ENCODE data around the gene WNT3. TPM values are rescaled to one million over a fixed set of nuclear protein-coding genes. Genes with fewer than 3 reads are reported as not detected.

WNT3 gene
- total RNA-seq, 1 donor from 2014 or later: 1.5 TPM

DNA sequence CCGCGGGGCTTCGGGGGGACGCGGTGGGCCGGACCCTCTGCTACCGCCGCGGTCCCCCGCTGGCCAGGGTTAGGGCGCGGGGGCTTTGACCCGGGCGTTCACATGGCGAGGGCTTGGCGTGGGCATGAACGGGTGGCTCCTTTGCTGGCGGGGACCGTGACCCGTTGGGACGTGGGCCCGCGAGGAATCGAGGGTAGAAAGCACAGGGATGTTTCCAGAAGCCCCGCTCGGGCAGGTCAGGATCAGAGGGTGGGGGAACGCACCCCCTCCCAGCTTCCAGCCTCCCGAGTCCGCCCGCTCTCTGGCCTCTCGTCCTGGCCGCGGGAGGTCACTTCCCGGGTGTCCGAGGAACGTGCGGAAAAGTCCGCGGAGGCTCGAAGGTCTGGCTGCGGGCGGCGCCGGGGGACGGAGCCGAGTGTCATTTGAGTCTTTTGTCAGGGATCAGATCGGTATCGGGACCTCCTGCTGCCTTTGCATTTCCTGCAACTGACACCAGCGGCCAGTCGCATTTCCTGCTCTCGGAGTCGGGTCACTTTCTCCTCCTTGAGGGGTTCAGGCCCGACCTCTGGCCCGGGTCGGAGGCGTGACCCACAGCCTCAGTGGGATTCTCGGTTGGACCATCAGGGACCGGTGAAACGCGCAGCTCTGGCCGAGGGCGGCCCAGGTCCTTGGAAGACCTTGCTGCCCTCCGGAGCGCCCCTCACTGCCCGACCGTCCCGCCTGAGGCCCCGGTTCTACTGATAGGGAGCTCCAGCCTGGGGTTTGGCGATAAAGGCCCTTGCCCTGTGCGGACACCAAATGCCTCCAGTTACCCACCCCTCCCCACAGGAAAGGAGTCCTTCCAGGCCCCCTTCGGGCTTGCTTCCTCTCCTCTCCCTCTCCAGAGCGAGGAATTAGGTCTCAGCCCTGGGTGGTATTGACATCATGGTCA, 702 bp upstream of the WNT3 start:
- H3K27ac ChIP-seq: no peak overlapping the region
- peaks cover 21% of the 10 kb centered on the region for H3K4me1 ChIP-seq
- peaks cover 14% of the 10 kb centered on the region for H3K27me3 ChIP-seq
- no peak for DNase-seq (ENCODE audit: extremely low spot score in 2 of 2)
- intact Hi-C loops (cut with DNase I): no loop called here
- TF ChIP-seq POLR2A (IDR thresholded peaks at IDR 0.05): no peak
- no peak for TF ChIP-seq POLR2AphosphoS5 (IDR thresholded peaks at IDR 0.05; ENCODE audit: insufficient read depth in 1 of 2, low read depth in 1 of 2)
- TF ChIP-seq, protein P1, sequence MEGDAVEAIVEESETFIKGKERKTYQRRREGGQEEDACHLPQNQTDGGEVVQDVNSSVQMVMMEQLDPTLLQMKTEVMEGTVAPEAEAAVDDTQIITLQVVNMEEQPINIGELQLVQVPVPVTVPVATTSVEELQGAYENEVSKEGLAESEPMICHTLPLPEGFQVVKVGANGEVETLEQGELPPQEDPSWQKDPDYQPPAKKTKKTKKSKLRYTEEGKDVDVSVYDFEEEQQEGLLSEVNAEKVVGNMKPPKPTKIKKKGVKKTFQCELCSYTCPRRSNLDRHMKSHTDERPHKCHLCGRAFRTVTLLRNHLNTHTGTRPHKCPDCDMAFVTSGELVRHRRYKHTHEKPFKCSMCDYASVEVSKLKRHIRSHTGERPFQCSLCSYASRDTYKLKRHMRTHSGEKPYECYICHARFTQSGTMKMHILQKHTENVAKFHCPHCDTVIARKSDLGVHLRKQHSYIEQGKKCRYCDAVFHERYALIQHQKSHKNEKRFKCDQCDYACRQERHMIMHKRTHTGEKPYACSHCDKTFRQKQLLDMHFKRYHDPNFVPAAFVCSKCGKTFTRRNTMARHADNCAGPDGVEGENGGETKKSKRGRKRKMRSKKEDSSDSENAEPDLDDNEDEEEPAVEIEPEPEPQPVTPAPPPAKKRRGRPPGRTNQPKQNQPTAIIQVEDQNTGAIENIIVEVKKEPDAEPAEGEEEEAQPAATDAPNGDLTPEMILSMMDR (IDR thresholded peaks at IDR 0.05): no peak
- H3K36me3 ChIP-seq: no peaks in the 10 kb centered on the region
- no peaks in the 10 kb centered on the region for H3K9me3 ChIP-seq
- H3K4me3 ChIP-seq: peak overlapping the region; percentile 26 to 35

DNA sequence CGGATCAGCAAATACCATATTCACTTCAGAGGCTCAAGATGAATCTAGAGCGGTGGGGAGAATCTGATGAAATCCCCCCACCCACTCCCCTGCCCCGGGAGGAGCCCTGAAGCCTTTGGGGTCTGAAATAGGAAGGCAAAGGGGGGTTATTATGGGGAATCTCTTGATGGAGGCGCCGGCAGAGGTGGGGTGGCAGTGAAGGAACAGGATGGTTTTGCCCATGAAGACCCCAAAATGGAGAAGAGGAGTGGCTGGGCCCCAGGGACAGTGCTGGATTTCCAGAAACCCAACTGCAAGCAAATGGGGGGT, 637 bp downstream of the WNT3 start:
- H3K4me3 ChIP-seq: no peak overlapping the region
- no peaks in the 10 kb centered on the region for H3K9me3 ChIP-seq
- intact Hi-C loops (cut with DNase I): no loop called here
- TF ChIP-seq POLR2AphosphoS5 (IDR thresholded peaks at IDR 0.05; ENCODE audit: insufficient read depth in 1 of 2, low read depth in 1 of 2) (no peak), POLR2A (IDR thresholded peaks at IDR 0.05) (no peak)
- TF ChIP-seq, protein P1 (IDR thresholded peaks at IDR 0.05): no peak
- H3K36me3 ChIP-seq: no peaks in the 10 kb centered on the region
- H3K27ac ChIP-seq: no peak overlapping the region
- H3K27me3 ChIP-seq: peaks cover 14% of the 10 kb centered on the region
- peaks cover 21% of the 10 kb centered on the region for H3K4me1 ChIP-seq
- no peak for DNase-seq (ENCODE audit: extremely low spot score in 2 of 2)

DNA sequence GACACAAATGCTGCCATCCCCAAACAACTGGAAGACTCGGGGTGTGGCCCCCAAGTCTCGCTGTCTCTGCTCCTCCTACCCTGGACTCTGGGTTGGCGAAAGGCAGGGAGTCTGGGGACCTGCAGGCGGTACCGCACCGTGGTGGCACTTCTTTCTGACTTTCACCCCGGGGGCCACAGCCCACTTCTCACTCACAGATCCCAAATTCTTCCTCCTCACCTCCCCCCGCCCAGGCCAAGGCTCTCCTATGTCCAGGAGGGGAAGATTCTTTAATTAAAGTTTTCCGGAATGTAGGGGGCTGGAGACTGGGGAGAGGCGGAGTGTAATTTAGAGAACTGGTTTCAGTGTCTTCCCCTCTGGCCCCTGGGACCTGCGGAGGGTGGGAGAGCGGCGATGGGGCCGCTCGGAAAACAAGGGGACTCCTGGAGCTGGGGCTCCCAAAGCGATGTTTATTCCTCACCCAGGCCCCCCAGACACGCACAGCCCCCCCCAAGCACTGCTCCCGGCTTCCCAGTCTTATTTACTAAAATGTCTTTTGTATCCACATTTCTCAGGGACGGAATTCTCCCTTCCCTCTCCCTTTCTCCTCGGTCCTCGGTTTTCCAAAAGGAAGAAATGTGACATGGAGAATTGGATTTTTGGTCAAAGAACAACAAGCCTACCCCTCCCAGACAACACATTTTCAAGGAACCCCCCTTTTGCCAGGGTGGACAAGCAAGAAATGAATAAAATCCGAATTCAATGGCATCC, 1.2 kb downstream of the WNT3 start:
- TF ChIP-seq POLR2A (IDR thresholded peaks at IDR 0.05): no peak
- TF ChIP-seq POLR2AphosphoS5 (IDR thresholded peaks at IDR 0.05; ENCODE audit: insufficient read depth in 1 of 2, low read depth in 1 of 2): no peak
- TF ChIP-seq, protein P1 (IDR thresholded peaks at IDR 0.05): no peak
- Histone ChIP-seq H3K9me3 (no peaks in the 10 kb centered on the region), H3K4me3 (no peak overlapping the region), H3K27me3 (peaks cover 14% of the 10 kb centered on the region), H3K27ac (no peak overlapping the region), H3K36me3 (no peaks in the 10 kb centered on the region), H3K4me1 (peaks cover 26% of the 10 kb centered on the region)
- intact Hi-C loops (cut with DNase I): no loop called here
- no peak for DNase-seq (ENCODE audit: extremely low spot score in 2 of 2)

DNA sequence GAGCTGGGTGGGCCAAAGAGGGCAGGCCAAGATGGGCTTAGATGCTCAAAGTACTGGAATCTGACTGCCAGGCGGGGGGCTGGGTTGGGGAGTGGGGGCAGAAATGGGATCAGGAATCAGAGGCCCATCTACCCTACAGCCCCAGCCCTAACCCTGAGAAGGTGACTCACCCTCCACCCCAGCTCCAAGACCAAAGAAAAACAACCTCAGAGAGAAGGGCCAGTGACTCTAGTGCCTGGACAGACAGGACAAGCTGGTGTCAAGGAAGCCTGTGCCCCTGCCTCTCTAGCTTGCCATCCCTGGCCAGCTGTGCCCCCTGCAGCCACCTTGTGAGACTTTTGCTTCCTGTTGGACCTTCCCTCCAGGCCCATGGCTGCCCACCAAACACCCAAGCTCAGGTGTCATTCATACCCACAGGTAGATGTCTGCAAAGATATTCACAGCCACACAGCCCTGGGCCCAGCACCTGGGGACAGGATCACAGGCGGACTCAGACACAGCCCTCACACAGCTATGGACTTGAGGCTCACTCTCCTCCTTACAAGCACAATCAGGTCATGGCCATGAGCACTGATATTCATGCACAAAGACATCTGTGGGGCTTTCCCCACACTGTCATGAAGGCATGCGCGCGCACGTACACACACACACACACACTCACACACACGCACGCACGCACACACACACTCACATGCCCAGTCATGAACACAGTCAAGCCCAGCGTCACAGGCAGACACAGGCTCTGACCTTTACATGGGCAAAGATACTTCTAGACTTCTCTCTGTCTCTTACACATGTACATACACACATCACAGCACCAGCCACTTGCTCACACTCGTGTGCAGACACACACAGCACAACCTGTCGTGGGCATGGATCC, 2.8 kb downstream of the WNT3 start:
- Histone ChIP-seq H3K36me3 (no peaks in the 10 kb centered on the region), H3K4me1 (peaks cover 32% of the 10 kb centered on the region), H3K9me3 (no peaks in the 10 kb centered on the region), H3K27me3 (peaks cover 14% of the 10 kb centered on the region), H3K27ac (no peak overlapping the region), H3K4me3 (no peak overlapping the region)
- DNase-seq (ENCODE audit: extremely low spot score in 2 of 2): no peak
- TF ChIP-seq POLR2AphosphoS5 (IDR thresholded peaks at IDR 0.05; ENCODE audit: insufficient read depth in 1 of 2, low read depth in 1 of 2) (no peak), POLR2A (IDR thresholded peaks at IDR 0.05) (no peak)
- TF ChIP-seq, protein P1 (IDR thresholded peaks at IDR 0.05): no peak
- intact Hi-C loops (cut with DNase I): no loop called here

Measured in vagina (tissue), 2 donors.